HepG2 (cell line): Measurements from ENCODE around the gene INPP5K. TPM values are rescaled to one million over a fixed set of nuclear protein-coding genes. Genes with fewer than 3 reads are reported as not detected.

Source experiments
- ATAC-seq: fragments of 200-7000 bp; cut with Tn5 transposase; 3 replicates; pipeline ENCODE4 v1.9.1; 2020; ENCODE audit warnings: mild to moderate bottlenecking, moderate library complexity
- BruUV-seq: library from RNA; stranded (reverse); fragments of 400-500 nt; replicated peaks from 2 replicates; lab custom pipeline; 2021; lab: Mats Ljungman, UMichigan
- CTCF ChIA-PET: fragments of 300-600 bp; formaldehyde crosslinking; extraction: SDS; loops from one replicate; lab custom pipeline; 2021; ENCODE audit warnings: low total read pairs, inconsistent platforms, low intra/inter-chr PET ratio; lab: Yijun Ruan, JAX
- POLR2A ChIA-PET: fragments of 350-600 bp; sonication (Branson Sonifier 250); formaldehyde crosslinking; loops from one replicate; lab custom pipeline; 2020; ENCODE audit warnings: antibody characterized with exemption, inconsistent platforms; lab: Yijun Ruan, JAX
- DNase-seq: peaks from one replicate; pipeline ENCODE4 v3.0.0-alpha.2; 2015; ENCODE audit warnings: low spot score
- FAIRE-seq: peaks from 3 replicates; lab custom pipeline; 2011; peaks lifted over from hg19 to GRCh38; lab: Jason Lieb, UNC
- H2AFZ ChIP-seq: one replicate; pipeline ENCODE4 v1.6.1; 2011; ENCODE audit warnings: low read length, inconsistent platforms
- H3K27ac ChIP-seq: fragments of 300-600 bp; 3 replicates; pipeline ENCODE4 v1.8.0; 2011; ENCODE audit warnings: mixed run types, mild to moderate bottlenecking, mixed read lengths, low read length, inconsistent platforms; ENCODE audit not compliant: insufficient read depth; ENCODE audit errors: extremely low read length
- H3K27me3 ChIP-seq, 2 experiments: fragments of 200-600 bp in 1 of 2; 2 replicates in 1 of 2; 3 replicates in 1 of 2; pipeline versions ENCODE4 v1.6.0 to v1.8.0; 2011; ENCODE audit warnings: low read length in 2 of 2, mild to moderate bottlenecking in 2 of 2, moderate library complexity in 2 of 2, inconsistent platforms in 1 of 2; ENCODE audit not compliant: insufficient read depth in 2 of 2, control insufficient read depth in 1 of 2
- H3K36me3 ChIP-seq, 2 experiments: fragments of 200-600 bp in 1 of 2; replicated peaks in 1 of 2; 2 replicates in 1 of 2; 3 replicates in 1 of 2; pipeline versions ENCODE4 v1.5.1 to v1.8.0; 2011; ENCODE audit warnings: low read length in 2 of 2, inconsistent platforms in 1 of 2; ENCODE audit not compliant: insufficient read depth in 2 of 2, control insufficient read depth in 1 of 2
- H3K4me1 ChIP-seq: 2 replicates; pipeline ENCODE4 v1.5.1; 2012; ENCODE audit warnings: low read length, inconsistent platforms; ENCODE audit not compliant: insufficient read depth
- H3K4me2 ChIP-seq: 2 replicates; pipeline ENCODE4 v1.6.0; 2011; ENCODE audit warnings: low read depth, low read length, inconsistent platforms
- H3K4me3 ChIP-seq, 3 experiments: fragments of 200-600 bp in 1 of 3; sonication (generic), shearing (Covaris generic) in 1 of 3; replicated peaks in 1 of 3; 2 replicates each; pipeline ENCODE4 v1.5.1; 2011 to 2016; ENCODE audit warnings: low read length in 3 of 3, inconsistent platforms in 2 of 3, low read depth in 2 of 3, mild to moderate bottlenecking in 2 of 3, control low read depth in 1 of 3, mixed read lengths in 1 of 3; ENCODE audit not compliant: insufficient read depth in 1 of 3
- H3K79me2 ChIP-seq: one replicate; pipeline ENCODE4 v1.6.1; 2011; ENCODE audit warnings: low read length, inconsistent platforms; ENCODE audit not compliant: insufficient read depth
- H3K9ac ChIP-seq: 2 replicates; pipeline ENCODE4 v1.6.0; 2011; ENCODE audit warnings: mild to moderate bottlenecking, low read depth, low read length, inconsistent platforms; ENCODE audit not compliant: insufficient read depth
- H3K9me3 ChIP-seq: 2 replicates; pipeline ENCODE4 v1.5.1; 2012; ENCODE audit warnings: mild to moderate bottlenecking, low read length
- H4K20me1 ChIP-seq: 2 replicates; pipeline ENCODE4 v1.6.0; 2011; ENCODE audit warnings: inconsistent platforms, mild to moderate bottlenecking, low read length, moderate library complexity; ENCODE audit not compliant: insufficient read depth
- ATM ChIP-seq: fragments of 450-650 bp; IDR thresholded peaks from 2 replicates; pipeline ENCODE4 v1.7.1; 2017; ENCODE audit warnings: mild to moderate bottlenecking, borderline replicate concordance
- JUN ChIP-seq: sonication (generic); formaldehyde crosslinking; IDR thresholded peaks from 2 replicates; pipeline ENCODE4 v1.4.0; 2020; ENCODE audit warnings: mild to moderate bottlenecking, missing genetic modification reagents
- NFIC ChIP-seq: IDR thresholded peaks from 2 replicates; pipeline ENCODE4 v1.6.1; 2012; ENCODE audit warnings: mild to moderate bottlenecking, low read length, inconsistent platforms
- RFX3 ChIP-seq: IDR thresholded peaks from 2 replicates; pipeline ENCODE4 v1.6.1; 2016; ENCODE audit warnings: missing biosample characterization, missing genetic modification reagents
- SALL2 ChIP-seq: sonication (generic); formaldehyde crosslinking; IDR thresholded peaks from 2 replicates; pipeline ENCODE4 v1.8.1; 2023; ENCODE audit warnings: mild to moderate bottlenecking, missing genetic modification reagents, inconsistent platforms
- SP2 ChIP-seq: sonication (generic); formaldehyde crosslinking; IDR thresholded peaks from 2 replicates; pipeline ENCODE4 v1.5.1; 2020; ENCODE audit warnings: mild to moderate bottlenecking, missing genetic modification reagents
- ZNF18 ChIP-seq: sonication (generic); formaldehyde crosslinking; IDR thresholded peaks from 2 replicates; pipeline ENCODE4 v1.8.0; 2022; ENCODE audit warnings: mild to moderate bottlenecking, missing genetic modification reagents; ENCODE audit not compliant: insufficient replicate concordance
- ZNF276 ChIP-seq: sonication (generic); formaldehyde crosslinking; IDR thresholded peaks from 2 replicates; pipeline ENCODE4 v1.4.0; 2020; ENCODE audit warnings: mild to moderate bottlenecking, low read depth, missing genetic modification reagents
- ZNF281 ChIP-seq: sonication (generic); formaldehyde crosslinking; IDR thresholded peaks from 2 replicates; pipeline ENCODE4 v1.4.0; 2020; ENCODE audit warnings: missing genetic modification reagents, borderline replicate concordance
- ZNF414 ChIP-seq: sonication (generic); formaldehyde crosslinking; IDR thresholded peaks from 2 replicates; pipeline ENCODE4 v1.5.0; 2020; ENCODE audit warnings: missing genetic modification reagents
- ZNF574 ChIP-seq: sonication (generic); formaldehyde crosslinking; IDR thresholded peaks from 2 replicates; pipeline ENCODE4 v1.4.0; 2020; ENCODE audit warnings: missing genetic modification reagents
- WGBS: methylation state at CpG from one replicate; pipeline ENCODE4 v1.1.6; 2017; ENCODE audit warnings: low lambda C conversion rate; 5-methylcytosine and 5-hydroxymethylcytosine counted together
- in situ Hi-C: cut with HindIII; loops from 2 replicates; pipeline ENCODE4 v1.10.0; 2017; ENCODE audit warnings: low pct_unique_long_range_greater_than_20kb; ENCODE audit not compliant: extremely low pct_ligation_motif_present
- intact Hi-C: fragments of 100-400 bp; cut with micrococcal nuclease; formaldehyde crosslinking; loops from one replicate; pipeline ENCODE4 v1.10.0; 2022; ENCODE audit not compliant: unreplicated experiment
- polyA plus RNA-seq, 8 experiments: library from polyadenylated mRNA; depleted of rRNA in 3 of 8; stranded (reverse) in 7 of 8; unstranded in 1 of 8; fragments of >200 nt; fragmentation: Illumina TruSeq in 4 of 8; extraction: Trizol in 4 of 8; gene quantifications; 2 replicates each; pipeline versions ENCODE4 v1.2.1 to v1.2.3, GENCODE V29; 2011 to 2016; ENCODE audit warnings: low read depth in 4 of 8, missing spikeins in 1 of 8, mixed read lengths in 1 of 8; ENCODE audit not compliant: insufficient read depth in 1 of 8
- total RNA-seq, 5 experiments: library from RNA; depleted of rRNA; stranded (reverse); fragments of >200 nt; fragmentation: Illumina TruSeq; extraction: Trizol; gene quantifications; 2 replicates each; pipeline ENCODE4 v1.2.3, GENCODE V29; 2016; ENCODE audit warnings: low read depth in 1 of 5

The INPP5K gene
- total and polyA plus RNA-seq, 2 of the 13 experiments (the other 11 are each of a cell fraction or from before 2014, with no cell fraction given) = 4.8 to 9.6 TPM

GRCh38 chr17:1473170-1473569 lies 43.2 kb downstream of the INPP5K start (continued):
- TF ChIP-seq ZNF18 (CRISPR knock-in tag) (no peak), SP2 (no peak), ATM (no peak), JUN (CRISPR knock-in tag) (no peak), SALL2 (CRISPR knock-in tag) (no peak), RFX3 (CRISPR knock-in tag) (no peak)

- H3K27me3 ChIP-seq = no peaks in the 10 kb centered on the region
- no TSS peak for BruUV-seq
- FAIRE-seq (no peak), ATAC-seq (no peak), DNase-seq (no peak)
- H3K36me3 ChIP-seq = peaks cover 10 to 27% of the 10 kb centered on the region in 2 experiments; a peak in 3 of 5 replicates
- no peaks in the 10 kb centered on the region; the same call in 1 of the 2 replicates for H4K20me1 ChIP-seq
- H3K27ac ChIP-seq = no peak overlapping the region
- intact Hi-C loops = no loop called here
- in situ Hi-C loops = no loop called here
- H3K4me2 ChIP-seq = no peak overlapping the region
- H3K4me1 ChIP-seq = peaks cover 19% of the 10 kb centered on the region
- H3K9me3 ChIP-seq = no peaks in the 10 kb centered on the region
- 97% methylated on average over 22 of the region's 42 CpGs for WGBS
- no peak overlapping the region for H2AFZ ChIP-seq
- H3K9ac ChIP-seq = no peak overlapping the region
- H3K79me2 ChIP-seq = no peaks in the 10 kb centered on the region
- CTCF ChIA-PET = no interaction called here
- no peak overlapping the region for H3K4me3 ChIP-seq
- POLR2A ChIA-PET = no interaction called here
- TF ChIP-seq ZNF414 (no peak), ZNF276 (CRISPR knock-in tag) (no peak), ZNF574 (CRISPR knock-in tag) (no peak), NFIC (no peak), ZNF281 (CRISPR knock-in tag) (no peak)
Observed at GRCh38 chr17:1471911-1472821, 44.2 kb downstream of the INPP5K start.
